ENCODE results near the gene NAE1.
"Not testable (repeated sequence)": the region's sequence is repeated elsewhere in the genome, so short reads cannot be mapped to it uniquely, and the experiment has no call there.

The NAE1 gene

DNA sequence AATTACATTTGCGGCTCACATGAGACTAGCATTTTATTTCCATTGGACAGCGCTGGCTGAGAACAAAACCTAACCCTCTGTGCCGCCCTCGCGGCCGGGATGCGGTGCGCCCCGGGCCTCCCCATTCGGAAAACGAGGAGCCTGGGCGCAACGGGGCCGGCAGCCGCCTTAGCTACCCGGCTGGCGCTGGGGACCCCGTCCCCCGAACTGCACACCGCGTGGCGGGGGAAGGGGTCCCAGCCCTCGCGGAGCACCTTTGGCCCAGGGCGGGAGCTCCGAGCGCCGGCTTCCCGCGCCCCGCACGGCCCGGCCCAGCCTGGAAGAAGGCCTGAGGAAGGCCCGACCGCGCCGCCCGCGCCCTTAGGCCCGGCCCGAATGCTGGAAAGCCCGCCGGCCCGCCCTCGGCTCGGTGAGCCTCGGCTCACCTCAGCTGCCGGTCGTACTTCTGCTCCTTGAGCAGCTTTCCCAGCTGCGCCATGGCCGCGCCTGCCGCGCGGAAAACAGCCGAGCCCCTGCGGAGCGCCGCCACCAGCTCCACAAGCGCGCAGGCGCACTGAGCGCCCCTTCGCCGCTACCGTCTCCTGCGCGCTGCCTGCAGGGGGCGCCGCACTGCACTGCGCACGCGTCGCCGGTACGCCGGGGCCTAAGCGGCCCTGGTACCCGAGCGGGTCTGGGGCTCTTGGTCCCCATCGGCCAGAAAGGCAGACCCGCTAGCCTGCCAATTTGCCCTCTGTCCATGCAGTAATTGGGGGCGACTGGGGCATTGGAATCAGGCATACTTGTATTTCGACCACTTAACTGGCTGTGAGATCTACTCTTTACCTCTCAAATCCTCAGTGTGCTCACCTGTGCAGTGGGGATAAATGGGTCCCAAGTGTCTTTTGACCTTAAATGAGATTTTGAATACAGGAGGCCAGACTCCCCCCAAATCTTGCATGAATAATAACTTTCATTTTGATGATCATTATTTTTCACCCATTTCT lies at the start of gene NAE1:
Gene NAE1, minus strand, starts transcription at position 555 of the 983 bp plus-strand sequence. Its CDS starts 77 bp downstream, at position 478.
- DNase-seq = peak; percentile 52

- DNase-seq = no peak
Observed at GRCh38 chr16:66878067-66878466, 47.3 kb upstream of the NAE1 start.

DNA sequence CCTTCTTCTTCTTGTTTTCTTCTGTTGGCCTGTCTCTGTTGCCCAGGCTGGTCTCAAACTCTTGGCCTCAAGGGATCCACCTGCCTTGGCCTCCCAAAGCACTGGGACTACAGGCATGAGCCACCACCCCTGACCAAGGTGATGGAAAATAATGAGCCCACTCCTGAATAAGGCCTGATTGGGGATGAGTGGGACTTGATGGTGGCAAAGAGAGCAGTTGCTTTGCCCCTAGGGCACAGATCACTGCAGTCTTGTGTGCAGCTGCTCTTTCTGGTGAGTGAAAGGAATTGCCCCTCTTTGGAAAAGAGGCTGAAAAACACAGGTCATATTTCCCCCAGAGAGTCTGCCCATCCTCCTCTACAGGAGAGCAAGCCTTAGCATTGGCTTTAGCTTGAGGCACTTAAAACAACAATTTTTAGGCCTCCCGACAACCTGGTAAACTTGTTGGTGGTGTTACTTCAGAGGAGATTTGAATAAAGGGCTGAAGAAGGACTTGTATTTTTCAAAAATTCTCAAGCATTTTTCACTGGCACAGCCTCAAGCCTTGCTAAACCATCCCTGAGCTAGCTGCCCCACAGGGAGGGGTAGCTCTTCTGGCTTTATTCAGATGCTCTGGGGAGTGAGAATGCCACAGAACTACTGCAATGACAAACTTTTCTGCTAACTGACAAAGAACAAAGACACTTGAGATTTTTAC lies 43.5 kb upstream of the NAE1 start:
- DNase-seq = no peak

DNA sequence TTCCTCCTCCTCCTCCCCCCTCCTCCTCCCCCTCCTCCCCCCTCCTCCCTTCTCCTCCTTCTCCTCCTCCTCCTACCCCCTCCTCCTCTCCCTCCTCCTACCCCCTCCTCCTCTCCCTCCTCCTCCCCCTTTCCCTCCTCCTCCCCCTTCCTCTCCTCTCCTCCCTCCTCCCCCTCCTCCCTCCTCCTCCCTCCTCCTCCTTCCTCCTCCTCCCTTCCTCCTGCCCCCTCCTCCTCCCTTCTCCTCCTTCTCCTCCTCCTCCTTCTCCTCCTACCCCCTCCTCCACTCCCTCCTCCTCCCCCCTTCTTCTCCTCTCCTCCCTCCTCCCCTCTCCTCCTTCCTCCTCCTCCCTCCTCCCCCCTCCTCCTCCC lies 42.9 kb upstream of the NAE1 start:
- DNase-seq = no peak

DNA sequence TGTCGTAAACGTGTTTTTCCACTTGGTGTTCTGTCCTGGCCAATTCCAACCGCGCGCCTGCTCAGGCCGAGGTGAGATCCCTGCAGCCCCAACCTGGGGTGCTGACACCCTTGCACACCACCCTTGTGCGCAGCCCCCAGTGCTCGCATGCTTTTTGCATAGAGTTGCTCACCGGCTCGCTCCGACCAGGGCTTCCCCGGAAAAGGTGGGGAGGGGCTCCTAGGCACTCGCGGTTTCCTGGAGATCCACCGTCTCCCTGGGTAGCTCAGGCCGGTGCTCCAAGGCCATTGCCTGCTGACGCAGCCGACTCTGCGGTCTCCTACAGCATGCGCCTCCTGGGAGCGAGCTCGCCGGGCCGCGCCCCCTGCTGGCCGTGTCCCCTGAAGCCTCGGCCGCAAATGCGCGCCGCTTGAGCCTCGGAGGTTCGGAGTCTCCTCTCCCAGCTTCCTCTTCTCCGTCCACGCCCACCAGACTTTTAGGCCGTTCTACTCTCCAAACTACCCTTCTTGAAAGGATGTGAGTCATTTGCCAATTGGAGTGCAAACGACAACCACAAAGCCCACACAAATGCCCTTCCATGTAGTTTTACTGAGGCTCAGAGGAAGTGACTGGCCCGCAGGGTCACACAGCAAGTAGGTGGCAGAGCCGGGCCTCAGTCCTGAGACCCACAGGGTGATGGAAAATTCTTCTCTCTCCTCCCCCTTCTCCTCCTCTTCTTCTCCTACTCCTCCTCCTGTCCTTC lies 42.3 kb upstream of the NAE1 start:
- peak; percentile 26 for DNase-seq

- no peak for DNase-seq
Observed at GRCh38 chr16:66872559-66872942, 41.8 kb upstream of the NAE1 start.

- DNase-seq = no peak
Observed at GRCh38 chr16:66871840-66872239, 41.1 kb upstream of the NAE1 start.

DNA sequence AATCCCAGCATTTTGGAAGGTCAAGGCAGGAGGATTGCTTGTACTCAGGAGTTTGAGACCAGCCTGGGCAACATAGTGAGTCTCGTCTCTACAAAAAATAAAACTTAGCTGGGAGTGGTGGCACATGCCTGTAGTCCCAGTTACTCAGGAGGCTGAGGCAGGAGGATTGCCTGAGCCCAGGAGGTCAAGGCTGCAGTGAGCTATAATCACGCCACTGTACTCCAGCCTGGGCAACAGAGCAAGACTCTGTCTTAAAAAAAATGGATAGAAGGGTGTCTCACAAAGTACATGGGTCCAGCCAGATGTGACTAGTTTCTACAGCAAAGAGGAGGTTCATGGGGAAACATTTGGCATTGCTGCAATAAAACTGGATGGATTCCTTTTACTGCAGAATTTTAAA lies 40.6 kb upstream of the NAE1 start:
- DNase-seq = not testable (repeated sequence)

DNA sequence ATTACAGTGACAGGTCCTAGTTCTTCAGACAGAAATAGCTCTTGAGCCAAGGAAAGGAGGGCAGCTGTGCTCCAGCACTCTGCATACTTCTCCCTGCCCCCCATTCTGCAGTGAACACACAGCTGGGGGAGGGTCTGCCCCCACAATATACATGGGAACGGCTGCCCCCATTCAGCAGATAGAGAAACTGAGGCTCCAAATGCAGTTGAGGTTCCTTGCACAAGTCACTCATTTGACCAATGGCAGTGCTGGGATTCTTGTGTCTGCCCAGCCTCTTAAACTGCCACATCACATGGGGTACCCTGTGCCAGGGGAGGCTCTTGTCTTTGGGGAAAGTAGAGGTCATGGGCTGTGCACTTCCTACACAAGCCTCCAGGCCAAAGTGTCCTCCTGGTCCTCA lies 38.6 kb upstream of the NAE1 start:
- no peak for DNase-seq

DNA sequence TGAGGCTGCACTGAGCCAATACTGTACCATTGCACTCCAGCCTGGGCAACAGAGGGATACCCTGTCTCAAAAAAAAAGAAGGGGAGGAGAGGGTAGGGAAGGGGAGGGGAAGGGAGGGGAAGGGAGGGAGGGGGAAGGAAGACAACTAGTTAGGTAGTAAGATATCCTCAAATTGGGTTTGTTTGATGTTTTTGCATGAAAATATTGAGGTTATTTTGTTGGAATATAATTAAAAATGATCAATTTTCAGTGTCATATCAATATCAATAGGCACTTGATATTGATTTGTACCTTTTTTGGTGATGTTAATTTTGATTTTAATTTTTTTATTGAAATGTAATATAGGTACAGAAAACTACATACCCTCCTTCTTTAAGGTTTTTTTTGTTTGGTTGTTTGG lies 32.9 kb upstream of the NAE1 start:
- no peak for DNase-seq

DNA sequence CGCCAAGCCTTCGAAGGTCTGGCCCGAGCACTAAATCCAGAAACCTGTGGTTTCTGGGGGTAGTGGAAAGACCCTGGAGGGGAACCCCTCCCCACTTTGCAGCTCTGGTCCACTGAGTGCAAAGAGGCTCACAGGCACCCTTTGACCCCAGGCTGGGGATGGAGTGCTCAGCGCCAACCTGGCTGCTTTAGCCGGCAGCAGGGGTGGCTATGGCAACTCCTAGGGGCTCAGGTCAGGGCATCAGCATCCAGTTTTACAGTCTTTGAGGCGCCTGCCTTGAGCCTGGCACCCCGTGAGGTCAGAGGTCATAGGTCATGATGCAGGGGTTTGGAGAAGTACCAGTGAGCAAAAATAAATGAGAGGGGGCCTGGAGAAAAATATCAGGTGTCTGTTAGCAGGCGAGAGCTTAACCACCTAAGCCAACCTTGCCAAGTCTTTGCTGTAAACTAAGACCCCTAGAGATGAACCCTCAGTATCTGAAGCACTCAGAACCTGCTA lies 31.3 kb upstream of the NAE1 start:
- no peak for DNase-seq

GRCh38 chr16:66859397-66860068 lies 28.8 kb upstream of the NAE1 start:
- DNase-seq = no peak

DNA sequence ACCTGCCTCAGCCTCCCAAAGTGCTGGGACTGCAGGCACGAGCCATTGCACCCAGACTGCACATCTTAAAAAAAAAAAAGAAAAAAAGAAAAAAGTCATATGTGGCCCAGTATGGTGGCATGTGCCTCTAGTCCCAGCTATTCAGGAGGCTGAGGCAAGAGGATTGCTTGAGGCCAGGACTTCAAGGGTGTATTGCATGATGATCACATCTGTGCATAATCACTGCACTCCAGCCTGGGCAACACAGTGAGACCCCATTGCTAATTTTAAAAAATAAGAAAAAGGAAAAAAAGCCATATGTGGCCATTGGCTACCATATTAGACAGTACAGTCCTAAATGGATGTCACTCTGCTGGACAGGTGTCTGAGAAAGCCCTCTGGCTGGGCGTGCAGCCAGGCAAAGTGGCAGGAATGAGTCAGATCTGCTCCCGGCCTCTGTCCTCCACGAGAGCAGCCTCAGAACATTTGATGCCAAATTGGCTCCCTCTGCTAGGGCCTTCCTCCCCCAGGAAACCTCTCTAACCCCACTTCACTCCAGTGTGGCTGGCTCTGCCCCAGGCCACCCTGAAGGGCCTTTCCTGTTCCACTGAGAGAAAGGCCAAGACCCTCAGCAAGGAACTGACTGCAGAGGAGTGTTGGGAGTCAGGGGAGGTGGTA lies 28.1 kb upstream of the NAE1 start:
- no peak for DNase-seq

- DNase-seq = no peak
Observed at GRCh38 chr16:66857437-66857836, 26.7 kb upstream of the NAE1 start.

DNA sequence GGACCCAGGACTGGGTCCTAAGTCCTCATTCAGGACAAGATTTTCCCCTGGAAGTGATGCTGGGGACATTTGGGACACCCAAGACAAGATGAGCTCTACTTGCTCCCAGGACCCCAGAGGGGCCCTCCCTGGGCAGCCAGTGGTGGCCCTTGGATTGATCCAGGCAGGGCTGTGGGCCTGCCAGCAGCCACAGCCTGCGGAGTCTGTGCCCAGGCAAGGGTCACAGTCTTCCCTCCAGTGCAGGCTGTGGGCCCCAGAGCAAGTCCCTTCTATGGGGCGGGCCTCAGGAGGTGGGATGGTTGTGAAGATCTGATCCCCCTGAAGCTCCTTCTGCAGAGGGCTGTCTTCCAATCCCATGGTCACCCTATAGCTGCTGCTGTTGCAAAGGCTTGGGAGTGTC lies 26.0 kb upstream of the NAE1 start:
- DNase-seq = no peak

DNA sequence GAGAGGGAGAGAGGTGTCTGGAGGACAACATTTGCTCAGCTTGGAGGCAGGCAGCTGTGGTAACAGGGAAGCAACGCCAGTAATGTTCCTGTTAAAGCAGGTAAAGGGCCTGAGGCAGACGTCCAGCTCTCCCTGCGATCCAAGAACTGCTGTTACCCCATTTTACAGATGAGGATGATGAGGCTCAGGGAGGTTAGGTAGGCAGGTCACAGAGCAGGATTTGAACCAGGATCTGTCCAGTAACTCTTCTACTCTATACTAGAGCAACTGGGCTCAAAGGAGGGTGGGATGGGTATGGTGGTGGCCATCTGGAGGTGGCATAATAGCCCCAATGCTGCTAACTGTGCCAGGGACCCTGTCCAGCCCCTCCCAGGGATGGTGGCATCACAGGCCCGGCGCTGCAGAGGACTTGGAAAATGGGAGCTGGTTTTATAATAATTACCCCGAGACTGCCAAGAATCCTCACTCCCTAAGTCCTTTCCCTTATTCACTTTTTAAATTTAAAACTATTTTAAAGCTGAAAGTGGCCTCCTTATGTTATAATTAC lies 25.5 kb upstream of the NAE1 start:
- DNase-seq = no peak

DNA sequence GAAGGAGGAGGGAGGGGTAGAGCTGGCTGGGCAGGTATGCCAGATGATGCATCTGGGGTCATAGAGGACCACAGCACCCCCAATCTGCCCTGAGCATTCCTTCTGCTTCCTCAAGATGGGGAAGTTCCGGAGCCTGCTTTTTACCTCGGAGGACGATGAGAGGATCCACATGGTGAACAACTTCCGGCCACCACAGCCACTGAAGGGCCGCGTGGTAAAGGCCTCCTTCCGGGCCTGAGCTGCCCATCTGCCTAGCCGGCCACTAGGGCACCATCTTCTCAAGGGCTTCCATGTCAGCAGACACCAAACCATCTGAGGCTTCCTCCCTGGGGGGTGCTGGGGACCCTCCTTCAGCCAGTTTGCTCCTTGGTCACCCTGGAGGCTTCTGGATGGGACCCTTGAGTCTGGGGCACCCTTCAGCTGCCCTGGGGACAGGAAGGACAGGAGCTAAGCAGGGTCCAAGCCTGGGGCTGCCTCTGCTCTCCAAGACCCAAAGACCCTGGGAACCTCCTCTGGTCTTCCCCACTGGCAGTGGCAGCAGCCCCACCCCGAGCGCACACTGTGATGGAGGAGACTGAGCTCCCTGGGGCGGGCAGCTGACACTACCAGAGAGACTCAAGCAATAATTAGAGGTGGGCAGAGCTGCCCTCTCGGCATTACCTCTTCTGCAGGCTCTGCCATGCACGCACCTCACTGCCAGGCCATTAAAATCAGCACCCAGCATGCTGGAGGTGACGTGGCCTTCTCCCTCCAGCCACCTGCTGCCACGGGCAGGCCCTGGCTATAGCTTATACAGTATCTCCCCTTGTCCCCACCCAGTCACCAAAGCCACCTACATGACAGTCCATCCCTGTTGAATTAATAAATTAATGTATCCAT lies 22.7 kb upstream of the NAE1 start:
- no peak for DNase-seq

- no peak for DNase-seq
Observed at GRCh38 chr16:66851166-66851964, 20.6 kb upstream of the NAE1 start.

GRCh38 chr16:66850115-66850815 lies 19.5 kb upstream of the NAE1 start:
- no peak for DNase-seq
